Neural crest cell (in vitro differentiated cells): ENCODE data around the gene GPR146. TPM values are rescaled to one million over a fixed set of nuclear protein-coding genes. Genes with fewer than 3 reads are reported as not detected.

Experiments used
- DNase-seq: peaks from one replicate; pipeline ENCODE4 v3.0.0; 2021; ENCODE audit warnings: low read depth, mixed read lengths, low spot score
- H3K27ac Mint-ChIP-seq: one replicate; pipeline ENCODE4 v1.8.0; 2021; ENCODE audit warnings: mild to moderate bottlenecking, mixed read lengths; ENCODE audit not compliant: unreplicated experiment
- H3K27me3 Mint-ChIP-seq: 2 replicates; pipeline ENCODE4 v1.8.0; 2021; ENCODE audit warnings: low read depth, mild to moderate bottlenecking, mixed read lengths
- H3K36me3 Mint-ChIP-seq: 2 replicates; pipeline ENCODE4 v1.8.0; 2021; ENCODE audit warnings: low read depth, mild to moderate bottlenecking, mixed read lengths
- H3K4me1 Mint-ChIP-seq: 2 replicates; pipeline ENCODE4 v1.8.0; 2021; ENCODE audit warnings: mixed read lengths
- H3K4me3 Mint-ChIP-seq: one replicate; pipeline ENCODE4 v1.8.0; 2021; ENCODE audit warnings: mild to moderate bottlenecking, mixed read lengths
- H3K9me3 Mint-ChIP-seq: 2 replicates; pipeline ENCODE4 v1.8.0; 2021; ENCODE audit warnings: mixed read lengths
- CTCF ChIP-seq: fragments of 200-600 bp; sonication (generic); conservative IDR thresholded peaks from 2 replicates; pipeline ENCODE4 v1.5.0; 2021; ENCODE audit warnings: antibody characterized with exemption, mild to moderate bottlenecking
- total RNA-seq: library from RNA; stranded (reverse); gene quantifications from 2 replicates; pipeline ENCODE4 v1.2.1, GENCODE V29; 2021

GPR146 gene
- total RNA-seq, 1 donor from 2014 or later = not detected

- peaks cover 10% of the 10 kb centered on the region for H3K4me1 Mint-ChIP-seq
- no peak overlapping the region for H3K4me3 Mint-ChIP-seq
- H3K27ac Mint-ChIP-seq = peak overlapping the region; percentile 91
- TF ChIP-seq CTCF = no peak
- no peaks in the 10 kb centered on the region for H3K9me3 Mint-ChIP-seq
- no peaks in the 10 kb centered on the region for H3K36me3 Mint-ChIP-seq
- no peak for DNase-seq
- no peaks in the 10 kb centered on the region for H3K27me3 Mint-ChIP-seq
Measured at GRCh38 chr7:1054438-1054837, 10.1 kb downstream of the GPR146 start.

GRCh38 chr7:1054861-1055450 lies 10.6 kb downstream of the GPR146 start:
- no peak for DNase-seq
- H3K9me3 Mint-ChIP-seq = no peaks in the 10 kb centered on the region
- no peak overlapping the region for H3K4me3 Mint-ChIP-seq
- no peaks in the 10 kb centered on the region for H3K27me3 Mint-ChIP-seq
- peaks cover 10% of the 10 kb centered on the region for H3K4me1 Mint-ChIP-seq
- no peak for TF ChIP-seq CTCF
- H3K27ac Mint-ChIP-seq = peak overlapping the region; percentile 91
- H3K36me3 Mint-ChIP-seq = no peaks in the 10 kb centered on the region

GRCh38 chr7:1055491-1055955 lies 11.2 kb downstream of the GPR146 start:
- Mint-ChIP-seq H3K27ac (no peak overlapping the region), H3K27me3 (no peaks in the 10 kb centered on the region)

GRCh38 chr7:1055956-1056784 lies 11.8 kb downstream of the GPR146 start:
- H3K27ac Mint-ChIP-seq = no peak overlapping the region
- no peak for DNase-seq
- no peaks in the 10 kb centered on the region for H3K9me3 Mint-ChIP-seq
- no peak for TF ChIP-seq CTCF
- H3K4me3 Mint-ChIP-seq = no peak overlapping the region
- H3K36me3 Mint-ChIP-seq = no peaks in the 10 kb centered on the region
- H3K27me3 Mint-ChIP-seq = peaks cover 3% of the 10 kb centered on the region
- H3K4me1 Mint-ChIP-seq = peaks cover 10% of the 10 kb centered on the region

More at GRCh38 chr7:1055491-1055955, 11.2 kb downstream of the GPR146 start:
- Mint-ChIP-seq H3K4me1 (peaks cover 10% of the 10 kb centered on the region), H3K36me3 (no peaks in the 10 kb centered on the region), H3K4me3 (no peak overlapping the region), H3K9me3 (no peaks in the 10 kb centered on the region)
- DNase-seq = no peak
- no peak for TF ChIP-seq CTCF

- no peak for TF ChIP-seq CTCF
- H3K27me3 Mint-ChIP-seq = peaks cover 9% of the 10 kb centered on the region
- H3K4me3 Mint-ChIP-seq = no peak overlapping the region
- peaks cover 10% of the 10 kb centered on the region for H3K4me1 Mint-ChIP-seq
- H3K9me3 Mint-ChIP-seq = no peaks in the 10 kb centered on the region
- H3K36me3 Mint-ChIP-seq = no peaks in the 10 kb centered on the region
- no peak overlapping the region for H3K27ac Mint-ChIP-seq
- DNase-seq = no peak
Measured at GRCh38 chr7:1056785-1057410, 12.6 kb downstream of the GPR146 start.
